Activated T-helper 1 cell treated with anti-CD3 and anti-CD28 coated beads, Interleukin-12 subunit alpha, Interleukin-12 subunit beta, Interleukin-2, Interleukin-4 antibody, amounts not matched to agents 30 ng/mL and 10 ng/mL and 1 ng/mL, durations not matched to agents 14 hours and 24 hours and 36 hours (primary cell): ENCODE data around the gene NUCKS1. TPM values are rescaled to one million over a fixed set of nuclear protein-coding genes. Genes with fewer than 3 reads are reported as not detected.

ENCODE experiments used
- DNase-seq: peaks from one replicate; pipeline ENCODE4 v3.0.0; 2021; ENCODE audit warnings: low spot score
- H3K27ac Mint-ChIP-seq: one replicate; pipeline ENCODE4 v1.8.0; 2021; ENCODE audit warnings: mild to moderate bottlenecking, mixed read lengths
- H3K27me3 Mint-ChIP-seq: one replicate; pipeline ENCODE4 v1.8.0; 2022; ENCODE audit warnings: mild to moderate bottlenecking, moderate library complexity, mixed read lengths; ENCODE audit not compliant: insufficient read depth
- H3K36me3 Mint-ChIP-seq: one replicate; pipeline ENCODE4 v1.8.0; 2021; ENCODE audit warnings: low read depth, mixed read lengths
- H3K4me1 Mint-ChIP-seq: one replicate; pipeline ENCODE4 v1.8.0; 2021; ENCODE audit warnings: low read depth, mixed read lengths
- H3K4me3 Mint-ChIP-seq: one replicate; pipeline ENCODE4 v1.8.0; 2021; ENCODE audit warnings: mild to moderate bottlenecking, moderate library complexity, mixed read lengths
- H3K9me3 Mint-ChIP-seq: one replicate; pipeline ENCODE4 v1.8.0; 2021; ENCODE audit warnings: mixed read lengths
- intact Hi-C: fragments of 100-400 bp; cut with micrococcal nuclease; formaldehyde crosslinking; loops from one replicate; pipeline ENCODE4 v1.15.1; 2024
- total RNA-seq: library from RNA; stranded (reverse); gene quantifications from 2 replicates; pipeline ENCODE4 v1.2.3, GENCODE V29; 2022

NUCKS1 gene, protein sequence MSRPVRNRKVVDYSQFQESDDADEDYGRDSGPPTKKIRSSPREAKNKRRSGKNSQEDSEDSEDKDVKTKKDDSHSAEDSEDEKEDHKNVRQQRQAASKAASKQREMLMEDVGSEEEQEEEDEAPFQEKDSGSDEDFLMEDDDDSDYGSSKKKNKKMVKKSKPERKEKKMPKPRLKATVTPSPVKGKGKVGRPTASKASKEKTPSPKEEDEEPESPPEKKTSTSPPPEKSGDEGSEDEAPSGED
- total RNA-seq = 146 and 147 TPM in 2 replicates

DNA sequence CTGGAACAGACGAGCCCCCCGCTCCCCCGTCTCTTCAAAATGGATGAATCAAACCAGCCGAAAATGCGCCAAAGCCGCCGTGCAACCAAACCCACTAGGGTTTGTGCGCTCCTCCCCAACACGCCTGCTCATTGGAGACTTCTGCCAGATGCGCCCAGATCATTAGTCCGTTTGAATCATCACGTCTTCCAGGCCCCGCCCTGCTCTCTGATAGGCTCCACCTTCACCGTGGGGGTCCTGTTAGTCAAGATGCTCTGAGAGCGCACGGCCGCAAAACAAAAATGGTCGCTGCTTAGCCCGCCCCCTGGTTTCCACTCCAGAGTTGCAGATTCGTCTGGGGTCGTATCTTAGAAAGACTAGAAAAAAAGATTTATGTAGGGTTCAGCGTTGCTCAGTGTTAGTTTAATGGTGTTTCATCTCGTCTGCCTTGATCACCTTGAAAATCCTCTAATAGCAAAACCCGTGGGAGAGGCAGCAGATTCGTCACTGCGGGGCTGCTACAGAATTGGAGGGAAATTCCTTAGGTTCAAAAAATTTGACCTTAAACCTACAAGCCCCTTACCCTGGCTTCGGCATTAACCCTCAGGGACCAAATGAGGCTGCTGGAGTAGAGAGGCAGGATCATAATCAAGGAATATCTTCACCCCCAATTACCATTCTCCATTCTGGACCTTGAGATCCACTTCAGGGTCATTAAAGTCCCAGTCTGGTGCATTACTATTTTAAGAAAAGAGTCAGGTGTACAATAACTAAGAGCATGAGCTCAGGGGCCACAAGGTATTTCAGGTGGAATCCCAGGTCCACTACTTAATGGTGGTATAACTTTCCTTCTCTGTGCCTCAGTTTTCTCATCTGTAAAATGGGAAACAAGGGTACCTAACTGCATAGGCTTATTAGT is at the start of gene NUCKS1:
NUCKS1 (minus strand) TSS at position 45 of the 898 bp plus-strand sequence. CDS start 209 bp downstream, outside the sequence.
- Mint-ChIP-seq H3K9me3 (no peaks in the 10 kb centered on the region), H3K27me3 (no peaks in the 10 kb centered on the region), H3K27ac (peak within 1 kb of the TSS; percentile 97), H3K4me3 (peak within 1 kb of the TSS; percentile 99), H3K4me1 (peaks cover 46% of the 10 kb centered on the region), H3K36me3 (peaks cover 20% of the 10 kb centered on the region)
- peak; percentile 96 for DNase-seq
- intact Hi-C loops = loop anchor here (1.0 to 5.0 kb wide), 4 partner anchors 11 to 102 kb away; partner anchors contain the start of genes PM20D1 and SLC41A1

DNA sequence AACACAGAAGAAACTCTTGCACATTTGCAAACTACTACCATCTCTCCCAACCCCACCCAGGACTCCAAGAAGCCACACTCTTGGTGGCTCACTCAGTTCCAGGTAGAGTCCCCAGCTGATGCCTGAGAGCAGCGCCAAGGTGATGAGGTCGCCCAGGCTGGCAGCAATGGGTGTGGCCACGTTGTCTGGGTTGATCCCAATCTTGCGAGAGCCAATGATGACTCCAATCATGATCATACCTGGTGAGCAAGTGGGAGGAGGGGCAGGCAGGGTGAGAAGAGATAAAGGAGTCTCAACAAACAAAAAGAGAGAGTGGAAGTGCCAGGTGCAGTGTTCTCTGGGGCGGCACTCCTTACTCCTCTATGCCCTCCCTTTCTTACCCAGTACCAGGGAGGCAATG is 48.6 kb upstream of the NUCKS1 start:
- no peaks in the 10 kb centered on the region for H3K9me3 Mint-ChIP-seq
- intact Hi-C loops = no loop called here
- no peak for DNase-seq

DNA sequence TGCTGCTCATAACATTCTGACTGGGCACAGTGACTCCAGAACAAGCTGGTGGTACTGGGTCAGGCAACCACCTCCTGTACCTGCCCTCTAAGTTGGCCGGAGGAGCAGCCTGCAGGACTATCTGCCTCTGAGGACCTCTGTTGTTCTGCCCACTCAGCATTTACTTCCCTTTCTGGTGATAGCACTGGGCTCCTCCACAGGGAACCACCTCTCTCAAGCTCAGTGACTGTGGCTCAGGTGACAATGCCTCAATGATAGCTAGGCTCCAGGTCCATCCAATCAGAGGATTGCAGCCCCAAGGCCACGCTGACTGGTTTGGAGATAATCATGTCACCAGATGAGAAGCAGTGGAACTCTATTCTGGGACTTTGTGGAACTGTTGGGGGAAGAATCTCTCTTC is 47.2 kb upstream of the NUCKS1 start:
- Mint-ChIP-seq H3K36me3 (peaks cover 28% of the 10 kb centered on the region), H3K27me3 (no peaks in the 10 kb centered on the region), H3K4me3 (no peak overlapping the region), H3K4me1 (peaks cover 11% of the 10 kb centered on the region), H3K9me3 (no peaks in the 10 kb centered on the region), H3K27ac (no peak overlapping the region)
- intact Hi-C loops = no loop called here
- DNase-seq = no peak

More for the DNA sequence above, 48.6 kb upstream of the NUCKS1 start:
- peaks cover 11% of the 10 kb centered on the region for H3K4me1 Mint-ChIP-seq
- H3K4me3 Mint-ChIP-seq = no peak overlapping the region
- H3K36me3 Mint-ChIP-seq = peaks cover 21% of the 10 kb centered on the region
- no peak overlapping the region for H3K27ac Mint-ChIP-seq
- no peaks in the 10 kb centered on the region for H3K27me3 Mint-ChIP-seq

DNA sequence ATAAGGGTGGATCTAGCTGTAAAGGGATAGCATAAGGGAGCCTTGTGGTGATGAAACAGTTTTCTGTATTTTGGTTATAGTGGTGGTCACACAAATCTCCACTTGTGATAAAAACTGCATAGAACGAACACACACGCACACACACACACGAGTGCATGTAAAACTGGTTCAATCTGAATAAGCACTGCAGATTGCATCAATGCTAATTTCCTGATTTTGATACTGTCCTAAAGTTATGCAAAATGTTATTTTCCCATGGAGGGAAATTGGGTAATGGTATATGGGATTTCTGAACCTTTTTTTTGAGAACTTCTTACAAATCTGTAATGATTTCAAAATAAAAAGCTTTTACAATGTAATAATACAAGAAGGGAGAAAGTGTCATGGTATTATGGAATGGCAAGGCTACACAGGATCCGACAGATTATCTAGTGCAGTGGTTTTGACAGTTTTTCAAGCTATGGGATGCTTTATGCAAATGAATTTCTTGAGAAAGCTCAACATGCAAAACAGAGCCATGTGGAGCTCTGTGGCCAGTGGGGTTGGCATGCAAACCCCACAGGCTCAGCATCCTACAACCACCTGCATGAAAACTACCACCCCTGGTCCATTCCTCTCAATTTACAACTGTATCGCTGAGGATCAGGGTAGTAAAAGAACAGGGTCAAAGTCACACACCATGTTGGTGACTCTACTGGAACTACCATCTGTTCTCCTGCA is 44.2 kb upstream of the NUCKS1 start:
- DNase-seq = no peak
- Mint-ChIP-seq H3K9me3 (no peaks in the 10 kb centered on the region), H3K4me1 (peaks cover 11% of the 10 kb centered on the region), H3K27me3 (no peaks in the 10 kb centered on the region), H3K27ac (no peak overlapping the region), H3K4me3 (no peak overlapping the region), H3K36me3 (peaks cover 36% of the 10 kb centered on the region)
- intact Hi-C loops = no loop called here

DNA sequence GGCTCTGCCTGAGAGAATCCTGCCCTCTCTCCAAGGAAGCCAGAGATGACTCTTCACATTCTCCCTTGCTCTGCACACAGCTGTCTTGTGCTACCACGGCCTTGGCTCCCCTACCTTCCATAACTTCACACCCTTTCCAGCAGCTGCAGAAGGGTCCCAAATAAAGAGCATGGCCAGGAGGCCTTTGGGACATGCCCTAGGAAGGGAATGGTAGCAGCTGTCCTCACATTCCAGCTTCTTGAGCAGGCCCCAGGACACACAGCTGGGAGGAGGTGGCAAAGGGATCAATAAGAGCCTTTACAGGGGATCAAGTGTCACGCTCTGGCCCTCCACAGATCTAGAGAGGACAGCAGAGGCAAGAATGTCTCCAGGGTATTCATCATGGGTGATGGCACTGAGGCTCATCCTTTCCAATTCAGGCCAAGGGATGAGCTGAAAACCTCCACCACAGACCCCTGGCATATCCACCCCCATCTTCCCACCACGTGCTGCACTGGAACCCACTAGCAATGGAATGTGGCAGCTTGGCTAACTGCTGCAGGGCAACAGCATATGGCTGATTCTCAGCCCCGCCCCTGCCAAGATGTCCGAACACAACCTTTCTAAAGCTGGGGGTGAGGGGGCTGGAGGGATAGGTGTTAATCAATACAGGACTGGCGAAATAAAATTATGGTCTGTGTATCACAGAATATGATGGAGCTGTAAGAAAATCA is 43.1 kb upstream of the NUCKS1 start:
- no peaks in the 10 kb centered on the region for H3K27me3 Mint-ChIP-seq
- intact Hi-C loops = no loop called here
- no peak overlapping the region for H3K27ac Mint-ChIP-seq
- no peaks in the 10 kb centered on the region for H3K9me3 Mint-ChIP-seq
- no peak for DNase-seq
- H3K4me1 Mint-ChIP-seq = peaks cover 11% of the 10 kb centered on the region
- no peak overlapping the region for H3K4me3 Mint-ChIP-seq
- H3K36me3 Mint-ChIP-seq = peaks cover 28% of the 10 kb centered on the region

DNA sequence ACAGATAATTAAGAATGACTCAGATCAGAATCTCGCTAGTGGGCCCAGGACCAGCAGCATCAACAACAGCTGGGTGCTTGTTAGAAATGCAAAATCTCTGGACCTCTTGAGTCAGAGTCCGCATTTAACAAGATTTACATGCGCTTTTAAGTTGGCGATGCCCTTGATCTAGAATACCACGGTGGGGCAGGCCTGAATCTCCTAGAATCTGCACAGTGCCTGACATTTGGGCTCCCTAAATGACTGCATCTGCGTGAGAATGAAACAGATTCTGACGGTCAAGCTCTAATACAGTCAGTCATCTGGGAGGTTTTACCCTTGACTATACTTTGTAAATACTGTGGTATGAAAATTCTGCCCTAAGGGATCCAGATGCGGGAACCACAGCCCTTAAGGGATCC is 42.5 kb upstream of the NUCKS1 start:
- Mint-ChIP-seq H3K36me3 (peaks cover 24% of the 10 kb centered on the region), H3K9me3 (no peaks in the 10 kb centered on the region), H3K27me3 (no peaks in the 10 kb centered on the region), H3K27ac (no peak overlapping the region), H3K4me1 (peaks cover 11% of the 10 kb centered on the region), H3K4me3 (no peak overlapping the region)
- intact Hi-C loops = no loop called here
- no peak for DNase-seq

DNA sequence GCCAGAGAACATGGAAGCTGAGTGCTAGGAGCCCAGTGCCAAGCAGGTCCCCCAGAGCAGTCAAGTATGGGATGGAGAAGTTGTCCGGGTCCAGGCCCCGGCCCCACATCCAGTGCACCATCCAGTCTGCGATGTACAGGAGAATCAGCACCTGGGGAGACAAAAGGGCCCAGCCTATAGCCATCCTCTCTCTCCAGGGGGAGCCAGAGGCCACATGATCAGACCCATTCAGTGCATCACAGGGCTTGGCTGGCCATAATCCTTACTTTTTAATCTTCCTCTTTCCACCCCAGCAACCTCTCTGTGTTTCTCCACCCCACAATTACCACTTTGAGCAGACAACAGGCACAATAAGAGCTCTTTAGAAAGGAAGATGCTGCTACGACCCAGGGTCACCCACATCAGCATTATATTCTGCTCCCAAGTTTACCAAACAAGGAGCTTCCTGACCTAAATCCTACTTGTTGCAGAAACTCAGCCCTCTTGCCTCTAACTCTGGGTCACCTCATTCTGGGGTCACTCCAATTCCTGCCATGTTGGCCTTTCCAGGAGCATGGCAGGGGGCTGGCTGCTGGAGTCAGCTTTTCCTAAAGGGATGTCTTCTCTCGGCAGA is 41.7 kb upstream of the NUCKS1 start:
- Mint-ChIP-seq H3K27ac (no peak overlapping the region), H3K4me3 (no peak overlapping the region), H3K36me3 (peaks cover 20% of the 10 kb centered on the region), H3K27me3 (no peaks in the 10 kb centered on the region), H3K4me1 (peaks cover 11% of the 10 kb centered on the region), H3K9me3 (no peaks in the 10 kb centered on the region)
- intact Hi-C loops = loop anchor here (1.0 kb wide), 5 partner anchors 22 to 315 kb away; partner anchors contain the start of gene SLC41A1
- peak; percentile 36 for DNase-seq

DNA sequence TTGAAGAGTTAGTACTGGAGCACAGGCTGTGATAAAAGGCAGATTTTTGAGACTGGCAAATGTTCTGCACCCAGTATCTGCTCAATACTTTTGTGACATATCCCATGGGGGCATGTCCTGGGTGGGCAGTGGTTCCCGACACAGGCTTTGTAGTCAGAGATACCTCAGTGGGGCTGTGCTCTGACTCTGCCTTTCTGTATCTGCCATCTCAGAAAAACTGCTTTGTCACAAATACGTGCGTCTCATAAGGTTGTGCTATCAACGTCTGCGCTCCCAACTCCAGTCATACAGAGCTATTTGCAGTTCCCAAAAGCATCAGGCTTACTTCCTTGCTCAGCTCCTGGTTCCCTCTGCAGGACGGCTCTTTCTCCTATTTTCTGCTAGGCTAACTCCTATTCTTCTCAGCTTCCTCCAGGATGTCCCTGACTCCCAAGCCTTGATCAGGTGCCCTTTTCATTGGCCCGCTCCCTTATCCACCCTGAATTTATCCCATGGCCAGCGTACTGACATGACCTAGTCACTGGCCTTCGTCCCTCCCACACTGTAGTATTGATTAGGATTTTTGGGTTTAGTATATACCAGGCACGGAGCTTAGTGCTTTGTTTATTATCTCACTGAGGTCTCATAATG is 37.4 kb upstream of the NUCKS1 start:
- no peaks in the 10 kb centered on the region for H3K9me3 Mint-ChIP-seq
- no peak for DNase-seq
- H3K4me1 Mint-ChIP-seq = peaks cover 10% of the 10 kb centered on the region
- peaks cover 13% of the 10 kb centered on the region for H3K36me3 Mint-ChIP-seq
- no peaks in the 10 kb centered on the region for H3K27me3 Mint-ChIP-seq
- no peak overlapping the region for H3K27ac Mint-ChIP-seq
- intact Hi-C loops = no loop called here
- H3K4me3 Mint-ChIP-seq = no peak overlapping the region

DNA sequence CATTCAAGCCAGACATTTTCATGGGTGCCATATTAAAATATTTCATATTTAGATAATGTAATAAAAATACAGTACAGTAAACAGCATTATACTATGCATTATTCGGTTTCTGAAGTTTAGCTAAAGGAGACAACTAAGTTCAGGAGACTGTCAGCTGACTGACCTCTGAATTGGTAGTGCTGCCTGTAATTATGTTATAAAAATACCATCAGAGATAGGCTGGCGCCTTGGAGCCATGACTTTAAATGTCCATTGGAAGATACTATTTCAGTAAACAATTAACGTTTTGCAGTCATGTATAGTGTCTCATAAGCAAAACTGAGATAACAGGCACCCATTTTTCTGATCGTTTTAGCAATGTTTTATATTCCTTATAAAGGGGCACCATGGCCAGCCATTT is 36.6 kb upstream of the NUCKS1 start:
- no peak overlapping the region for H3K27ac Mint-ChIP-seq
- no peak for DNase-seq
- H3K27me3 Mint-ChIP-seq = no peaks in the 10 kb centered on the region
- H3K4me3 Mint-ChIP-seq = no peak overlapping the region
- H3K36me3 Mint-ChIP-seq = peaks cover 8% of the 10 kb centered on the region
- peaks cover 16% of the 10 kb centered on the region for H3K4me1 Mint-ChIP-seq
- H3K9me3 Mint-ChIP-seq = no peaks in the 10 kb centered on the region
- intact Hi-C loops = no loop called here

DNA sequence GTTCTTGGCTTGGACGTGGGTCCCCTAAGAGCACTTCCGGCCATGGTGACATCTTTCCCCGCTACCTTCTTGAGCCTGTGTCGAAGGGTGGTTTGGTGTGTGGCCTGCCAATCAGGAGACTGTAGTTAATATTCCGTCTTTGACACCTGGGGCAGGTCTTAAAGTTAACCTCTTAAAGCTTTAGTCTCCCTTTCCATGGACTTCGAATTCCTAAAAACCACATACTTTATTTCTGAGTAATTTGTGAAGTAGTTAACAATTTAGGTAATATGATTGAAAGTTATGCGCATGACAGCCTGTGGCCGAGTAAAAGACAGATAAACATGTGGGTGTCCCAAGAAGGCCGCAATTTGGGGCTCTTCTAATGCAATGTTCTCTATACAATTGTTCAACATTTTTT is 35.5 kb upstream of the NUCKS1 start:
- Mint-ChIP-seq H3K27me3 (no peaks in the 10 kb centered on the region), H3K4me3 (no peak overlapping the region), H3K36me3 (peaks cover 7% of the 10 kb centered on the region), H3K27ac (no peak overlapping the region), H3K9me3 (no peaks in the 10 kb centered on the region), H3K4me1 (peaks cover 22% of the 10 kb centered on the region)
- intact Hi-C loops = no loop called here
- no peak for DNase-seq

DNA sequence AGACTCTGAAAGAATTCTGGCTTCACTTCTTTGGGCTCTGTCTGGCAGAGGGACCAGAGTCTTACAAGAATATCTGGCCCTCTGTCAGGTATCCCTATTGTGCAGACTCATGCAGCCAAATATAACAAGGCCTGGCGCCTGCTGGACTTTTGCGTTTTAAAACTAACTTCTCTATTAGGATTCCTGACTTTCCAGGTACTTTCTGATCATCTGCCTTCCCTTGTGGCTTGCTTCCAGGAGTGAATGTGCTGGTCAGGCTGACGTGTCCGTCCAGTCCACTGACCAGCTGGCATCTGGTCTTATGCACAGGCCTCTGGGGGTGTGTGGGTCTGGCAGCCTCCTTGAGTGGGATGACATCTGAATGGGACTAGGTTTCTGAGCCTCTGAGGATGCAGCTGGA is 33.9 kb upstream of the NUCKS1 start:
- intact Hi-C loops = loop anchor here (2.0 kb wide), 1 partner anchor 125 kb away; no protein-coding TSS in a partner anchor
- H3K4me1 Mint-ChIP-seq = peaks cover 22% of the 10 kb centered on the region
- H3K36me3 Mint-ChIP-seq = peaks cover 3% of the 10 kb centered on the region
- no peaks in the 10 kb centered on the region for H3K27me3 Mint-ChIP-seq
- DNase-seq = no peak
- no peak overlapping the region for H3K27ac Mint-ChIP-seq
- no peaks in the 10 kb centered on the region for H3K9me3 Mint-ChIP-seq
- no peak overlapping the region for H3K4me3 Mint-ChIP-seq

DNA sequence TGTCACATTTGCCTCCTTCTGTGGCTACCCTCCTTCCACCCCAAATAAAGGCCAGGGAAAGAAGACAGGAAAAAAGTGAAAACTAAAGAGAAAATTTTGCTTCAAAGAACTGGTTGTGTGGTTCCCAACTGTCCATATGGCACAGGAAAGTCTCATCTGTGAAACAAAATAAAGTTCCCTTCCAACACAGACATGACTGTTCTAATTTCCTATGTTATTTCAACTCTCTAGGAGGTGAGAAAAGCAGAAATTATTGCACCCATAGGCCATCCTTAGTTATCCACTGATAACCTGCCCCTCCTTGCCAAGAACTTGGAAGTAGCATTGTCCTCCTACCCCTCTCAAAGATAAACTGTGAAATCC is 33.4 kb upstream of the NUCKS1 start:
- Mint-ChIP-seq H3K27me3 (no peaks in the 10 kb centered on the region), H3K27ac (no peak overlapping the region), H3K4me1 (peaks cover 22% of the 10 kb centered on the region), H3K36me3 (peaks cover 3% of the 10 kb centered on the region), H3K4me3 (no peak overlapping the region), H3K9me3 (no peaks in the 10 kb centered on the region)
- intact Hi-C loops = loop anchor here (2.0 kb wide), 1 partner anchor 125 kb away; no protein-coding TSS in a partner anchor
- no peak for DNase-seq
